GM19025 (cell line): ENCODE results near the gene TEK.
"Not testable (repeated sequence)": the region's sequence is repeated elsewhere in the genome, so short reads cannot be mapped to it uniquely, and the experiment has no call there.

Experiments used
- ATAC-seq: cut with Tn5 transposase; IDR thresholded peaks from one replicate; pipeline ENCODE4 v1.9.1; 2021; ENCODE audit warnings: mild to moderate bottlenecking, low read depth, moderate library complexity; ENCODE audit not compliant: unreplicated experiment

TEK gene

DNA sequence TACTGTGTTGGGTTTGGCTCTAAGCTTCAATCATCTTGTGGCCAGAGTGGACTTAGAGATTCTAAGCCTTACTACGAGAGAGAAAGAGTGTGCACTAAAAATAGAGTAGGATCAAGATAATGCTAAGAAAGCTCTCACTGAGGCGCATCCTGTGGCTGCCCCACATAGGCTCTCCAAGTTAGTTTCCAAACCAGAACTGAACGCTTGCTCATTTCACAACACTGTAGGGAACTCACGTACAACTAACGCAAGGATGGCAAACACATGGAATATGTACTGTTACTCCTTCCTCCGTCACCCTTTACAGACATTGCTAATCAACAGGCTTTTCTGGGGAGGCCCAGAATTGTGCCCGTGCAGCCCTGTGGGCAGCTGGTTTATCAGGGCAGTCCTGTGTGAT, 97.0 kb downstream of the TEK start:
- ATAC-seq, result no peak

- ATAC-seq, result no peak
These were observed 100.0 kb downstream of the TEK start for GRCh38 chr9:27209034-27209433.

DNA sequence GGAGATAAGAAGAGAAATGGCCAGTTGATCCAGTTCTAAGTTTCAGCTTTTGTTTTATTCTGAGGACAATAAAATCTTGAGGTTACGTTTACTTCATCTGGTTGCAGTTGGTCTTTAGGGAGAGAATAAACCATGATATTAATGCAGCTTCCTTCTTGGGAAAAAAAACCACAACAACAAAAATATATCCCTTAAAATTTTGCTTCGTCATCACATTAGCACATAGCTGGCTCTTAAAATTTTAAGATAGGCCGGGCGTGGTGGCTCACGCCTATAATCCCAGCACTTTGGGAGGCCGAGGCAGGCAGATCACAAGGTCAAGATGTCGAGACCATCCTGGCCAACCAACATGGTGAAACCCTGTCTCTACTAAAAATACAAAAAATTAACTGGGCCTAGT, 101.6 kb downstream of the TEK start:
- ATAC-seq, result no peak

GRCh38 chr9:27212191-27212590, 103.2 kb downstream of the TEK start:
- ATAC-seq, result no peak

DNA sequence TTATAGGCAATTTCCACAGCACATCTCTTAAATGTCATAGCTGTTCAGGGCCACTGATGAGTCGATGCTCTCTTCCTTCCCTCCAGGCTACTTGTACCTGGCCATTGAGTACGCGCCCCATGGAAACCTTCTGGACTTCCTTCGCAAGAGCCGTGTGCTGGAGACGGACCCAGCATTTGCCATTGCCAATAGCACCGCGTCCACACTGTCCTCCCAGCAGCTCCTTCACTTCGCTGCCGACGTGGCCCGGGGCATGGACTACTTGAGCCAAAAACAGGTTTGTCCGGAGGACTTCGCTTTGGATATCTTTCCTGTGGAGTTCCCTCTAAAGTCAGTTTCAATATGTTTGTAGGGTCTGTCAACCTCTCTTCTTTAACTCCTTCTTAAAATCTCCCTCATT, 103.6 kb downstream of the TEK start:
- no peak for ATAC-seq

- ATAC-seq, result no peak
These were observed 118.2 kb downstream of the TEK start for GRCh38 chr9:27227192-27227591.

GRCh38 chr9:27239648-27240047, 130.6 kb downstream of the TEK start:
- not testable (repeated sequence) for ATAC-seq

GRCh38 chr9:27247756-27248155, 138.7 kb downstream of the TEK start:
- peak; percentile 70 for ATAC-seq

DNA sequence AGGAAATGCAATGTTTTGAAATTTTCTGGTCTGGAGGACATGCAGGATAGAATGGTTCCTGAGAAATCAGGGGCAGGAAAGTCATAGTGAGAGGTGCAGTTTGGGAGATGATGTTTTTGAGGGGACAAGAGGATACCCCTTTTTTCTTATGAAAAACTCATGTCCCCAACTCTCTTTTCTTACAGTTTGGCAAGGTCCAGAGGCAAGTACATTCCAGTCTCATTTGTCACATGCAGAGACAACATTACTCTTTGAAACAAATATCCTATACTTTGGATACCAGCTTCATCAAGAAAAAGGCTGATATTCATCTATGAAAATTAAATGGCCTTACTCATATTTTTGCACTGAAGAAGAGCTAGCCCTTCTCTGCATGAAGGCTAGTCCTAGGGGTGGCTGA, 139.7 kb downstream of the TEK start:
- ATAC-seq, result no peak

- ATAC-seq, result no peak
These were observed 149.6 kb downstream of the TEK start for GRCh38 chr9:27258662-27259061.

DNA sequence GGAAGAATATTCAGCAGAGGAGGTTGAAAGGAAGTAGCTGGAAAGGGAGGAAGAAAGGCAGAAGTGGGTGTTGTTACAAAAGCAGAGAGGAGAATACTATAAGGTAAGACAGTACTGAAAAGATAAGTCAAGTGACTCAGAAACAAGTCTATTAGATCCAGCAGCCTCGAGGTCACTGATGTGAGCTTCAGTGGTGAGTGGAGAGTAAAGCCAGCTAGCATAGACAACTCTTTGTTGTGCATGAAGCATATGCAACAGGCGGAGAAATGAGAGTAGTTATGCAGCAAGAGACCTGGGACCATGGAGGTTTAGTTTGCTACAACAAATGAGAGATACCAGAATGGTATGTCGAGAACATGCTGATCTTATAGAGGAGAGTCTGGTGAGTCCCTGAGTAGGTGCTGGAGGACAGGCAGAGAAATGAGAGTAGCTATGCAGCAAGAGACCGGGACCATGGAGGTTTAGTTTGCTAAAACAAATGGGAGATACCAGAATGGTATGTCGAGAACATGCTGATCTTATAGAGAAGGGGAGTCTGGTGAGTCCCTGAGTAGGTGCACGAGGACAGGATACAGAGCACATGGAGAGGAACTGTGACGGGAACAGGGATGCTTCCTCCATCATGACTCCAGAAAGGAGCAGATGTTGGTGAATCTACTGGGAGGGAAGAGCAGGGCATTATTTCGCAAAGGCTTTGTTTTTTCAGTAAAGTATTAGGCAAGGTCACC, 151.9 kb downstream of the TEK start:
- no peak for ATAC-seq

GRCh38 chr9:27261517-27262211, 152.6 kb downstream of the TEK start:
- ATAC-seq, result no peak

- ATAC-seq, result no peak
These were observed 163.1 kb downstream of the TEK start for GRCh38 chr9:27272103-27272502.

DNA sequence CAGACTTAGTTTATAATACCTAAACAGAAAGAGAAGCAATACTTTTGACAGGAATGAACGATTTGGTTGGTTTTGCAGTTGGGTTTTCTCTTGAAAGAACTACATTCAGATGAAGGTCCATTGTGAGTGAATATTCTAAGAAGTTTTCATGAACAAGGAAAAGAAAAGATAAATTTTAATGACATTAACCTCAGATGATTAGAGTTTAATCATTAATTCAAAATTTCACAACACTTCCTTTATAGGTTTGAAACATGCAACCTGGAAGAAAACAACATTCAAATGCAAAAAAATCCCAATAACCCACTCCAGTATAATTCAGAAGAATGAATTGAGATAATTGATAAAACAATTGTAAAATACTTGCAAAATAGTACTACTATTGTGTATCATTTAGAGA, 164.2 kb downstream of the TEK start:
- ATAC-seq, result no peak

DNA sequence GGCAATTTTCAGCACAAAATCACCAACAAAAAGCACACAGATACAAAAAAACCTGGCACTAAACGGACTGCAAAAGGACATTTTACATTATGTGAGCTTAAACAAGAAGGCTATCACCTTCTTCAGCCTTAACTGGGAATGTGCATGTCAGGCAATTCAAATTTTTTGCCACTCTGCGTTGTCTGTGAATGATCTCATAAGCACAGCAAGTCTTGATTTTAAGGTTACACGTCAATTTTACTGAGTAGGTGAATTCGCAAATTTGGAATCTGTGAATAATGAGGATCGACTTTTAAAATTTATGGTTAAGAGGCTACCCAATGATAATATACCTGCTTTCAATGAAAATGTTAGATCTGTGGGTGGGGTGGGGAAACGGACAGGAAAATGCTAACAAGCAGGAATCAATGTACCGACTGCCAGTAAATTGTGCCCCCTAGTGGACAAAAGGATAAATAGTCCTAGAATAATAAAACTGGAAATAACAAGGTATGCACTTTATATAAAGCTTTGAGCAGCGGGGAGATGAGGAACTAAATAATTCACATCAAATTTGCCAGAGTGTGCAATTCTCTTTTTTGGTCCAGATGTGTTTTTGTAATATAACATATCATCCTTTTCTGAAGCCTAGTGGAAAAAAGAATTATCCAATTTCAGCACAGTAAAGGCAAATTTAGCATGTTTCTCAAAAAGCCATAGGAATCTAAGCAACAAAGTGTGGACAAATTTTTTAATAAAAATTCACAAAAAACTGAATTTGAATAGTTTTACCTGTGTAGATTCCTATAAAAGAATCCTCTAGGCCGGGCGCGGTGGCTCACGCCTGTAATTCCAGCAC, 167.4 kb downstream of the TEK start:
- ATAC-seq, result no peak

DNA sequence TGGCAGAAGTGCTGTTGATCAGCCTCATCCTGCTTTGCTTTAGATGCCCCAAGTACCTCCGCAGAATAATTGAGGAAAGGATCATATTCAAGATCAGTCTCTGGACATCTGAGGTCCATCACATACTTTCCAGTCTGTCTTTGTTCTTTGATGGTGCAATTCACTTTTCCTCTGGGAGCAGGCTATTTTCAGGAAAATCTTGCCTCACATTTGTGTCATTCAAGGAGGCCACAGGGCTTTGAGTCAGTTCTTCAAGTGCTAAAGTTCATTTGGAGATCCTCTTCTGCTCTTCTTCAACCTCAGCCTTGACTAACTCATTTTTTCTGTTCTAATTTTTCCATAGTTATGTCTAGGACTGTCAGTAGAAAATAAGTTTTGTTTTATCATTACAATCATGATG, 169.3 kb downstream of the TEK start:
- no peak for ATAC-seq

DNA sequence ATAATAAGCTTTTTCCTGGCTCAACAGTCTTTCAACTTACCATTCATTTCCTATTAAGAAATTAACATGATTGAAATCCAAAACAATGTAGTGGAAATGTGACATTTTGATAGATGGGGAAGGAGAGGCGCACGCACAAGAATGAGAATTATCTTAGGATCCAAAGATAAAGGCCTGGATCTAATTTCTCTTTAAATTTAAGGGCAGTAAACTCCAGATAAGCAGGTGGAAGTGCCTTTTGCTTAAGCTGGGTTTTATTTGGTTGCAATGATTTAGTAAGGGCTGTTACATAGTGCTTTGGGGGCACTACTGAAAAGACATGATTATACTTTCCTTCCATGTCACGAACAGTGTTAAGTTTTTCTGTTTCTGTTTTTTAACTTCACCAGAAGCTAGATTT, 170.6 kb downstream of the TEK start:
- no peak for ATAC-seq
